Prostate gland (tissue), 2 donors: Measurements from ENCODE around the gene PRKD2.

Experiments
- POLR2A ChIP-seq: fragments of 450-650 bp; IDR thresholded peaks from one replicate; pipeline ENCODE4 v1.6.1; 2016; ENCODE audit warnings: antibody characterized with exemption, mild to moderate bottlenecking
- TF ChIP-seq, protein P1 (sequence below), 4 experiments: fragments of 200-600 bp in 2 of 4; fragments of 450-650 bp in 2 of 4; sonication (generic) in 2 of 4; IDR thresholded peaks; 1 replicate in 3 of 4; 2 replicates in 1 of 4; pipeline ENCODE4 v1.5.1; 2016 to 2019; ENCODE audit warnings: antibody characterized with exemption in 4 of 4, mild to moderate bottlenecking in 2 of 4, moderate library complexity in 2 of 4

DNA sequence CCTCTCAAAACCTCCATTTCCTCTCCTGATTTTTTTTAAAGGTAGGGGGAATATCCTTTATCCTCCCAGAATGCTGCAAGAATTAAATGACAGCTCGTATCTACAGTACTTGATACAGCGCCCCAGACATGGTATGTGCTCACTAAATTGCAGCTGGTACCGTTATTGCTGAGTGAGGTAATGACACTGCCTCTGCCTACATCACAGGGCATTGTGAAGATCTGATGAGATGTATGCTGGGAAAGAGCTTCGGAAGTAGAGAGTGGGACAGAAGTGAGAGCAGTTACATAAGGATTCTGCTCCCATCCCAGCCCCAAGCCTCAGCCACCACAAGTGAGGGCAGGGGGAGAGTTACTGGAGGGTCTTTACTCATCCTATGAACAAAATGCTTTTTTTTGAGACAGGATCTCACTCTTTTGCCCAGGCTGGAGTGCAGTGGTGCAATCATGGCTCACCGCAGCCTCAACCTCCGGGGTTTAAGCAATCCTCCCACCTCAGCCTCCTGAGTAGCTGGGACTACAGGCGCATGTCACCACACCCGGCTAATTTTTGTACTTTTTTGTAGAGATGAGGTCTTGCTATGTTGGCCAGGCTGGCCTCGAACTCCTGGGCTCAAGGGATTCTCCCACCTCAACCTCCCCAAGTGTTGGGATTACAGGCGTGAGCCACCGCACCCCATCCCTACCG, 27.2 kb upstream of the PRKD2 start:
- TF ChIP-seq, protein P1, sequence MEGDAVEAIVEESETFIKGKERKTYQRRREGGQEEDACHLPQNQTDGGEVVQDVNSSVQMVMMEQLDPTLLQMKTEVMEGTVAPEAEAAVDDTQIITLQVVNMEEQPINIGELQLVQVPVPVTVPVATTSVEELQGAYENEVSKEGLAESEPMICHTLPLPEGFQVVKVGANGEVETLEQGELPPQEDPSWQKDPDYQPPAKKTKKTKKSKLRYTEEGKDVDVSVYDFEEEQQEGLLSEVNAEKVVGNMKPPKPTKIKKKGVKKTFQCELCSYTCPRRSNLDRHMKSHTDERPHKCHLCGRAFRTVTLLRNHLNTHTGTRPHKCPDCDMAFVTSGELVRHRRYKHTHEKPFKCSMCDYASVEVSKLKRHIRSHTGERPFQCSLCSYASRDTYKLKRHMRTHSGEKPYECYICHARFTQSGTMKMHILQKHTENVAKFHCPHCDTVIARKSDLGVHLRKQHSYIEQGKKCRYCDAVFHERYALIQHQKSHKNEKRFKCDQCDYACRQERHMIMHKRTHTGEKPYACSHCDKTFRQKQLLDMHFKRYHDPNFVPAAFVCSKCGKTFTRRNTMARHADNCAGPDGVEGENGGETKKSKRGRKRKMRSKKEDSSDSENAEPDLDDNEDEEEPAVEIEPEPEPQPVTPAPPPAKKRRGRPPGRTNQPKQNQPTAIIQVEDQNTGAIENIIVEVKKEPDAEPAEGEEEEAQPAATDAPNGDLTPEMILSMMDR (IDR thresholded peaks at IDR 0.05), result no peak
- TF ChIP-seq POLR2A, result no peak
